GM18519 (cell line): ENCODE data around the gene VNN1.
"Not testable (repeated sequence)": the region's sequence is repeated elsewhere in the genome, so short reads cannot be mapped to it uniquely, and the experiment has no call there.

Source experiments
- ATAC-seq: cut with Tn5 transposase; IDR thresholded peaks from one replicate; pipeline ENCODE4 v1.9.1; 2021; ENCODE audit warnings: mild to moderate bottlenecking, moderate library complexity; ENCODE audit not compliant: unreplicated experiment, low FRiP score

Gene VNN1

GRCh38 chr6:132675002-132675401, 38.9 kb downstream of the VNN1 start:
- no peak for ATAC-seq

- ATAC-seq = no peak
Observed at GRCh38 chr6:132673376-132674094, 40.3 kb downstream of the VNN1 start.

- ATAC-seq = no peak
Observed at GRCh38 chr6:132671295-132671694, 42.6 kb downstream of the VNN1 start.

- ATAC-seq = peak; percentile 65
Observed at GRCh38 chr6:132669690-132670291, 44.1 kb downstream of the VNN1 start.

- no peak for ATAC-seq
Observed at GRCh38 chr6:132666118-132666517, 47.7 kb downstream of the VNN1 start.

GRCh38 chr6:132664309-132665034, 49.4 kb downstream of the VNN1 start:
- no peak for ATAC-seq

- ATAC-seq = no peak
Observed at GRCh38 chr6:132663661-132664060, 50.2 kb downstream of the VNN1 start.

GRCh38 chr6:132661906-132662305, 51.9 kb downstream of the VNN1 start:
- ATAC-seq = no peak

GRCh38 chr6:132659082-132659481, 54.8 kb downstream of the VNN1 start, which contains the start of gene TAAR1:
Gene TAAR1 (minus strand): TSS chr6:132659182. CDS start chr6:132646003, 13,179 bp downstream.
- ATAC-seq = no peak

- no peak for ATAC-seq
Observed at GRCh38 chr6:132651062-132651461, 62.8 kb downstream of the VNN1 start.

- ATAC-seq = no peak
Observed at GRCh38 chr6:132650429-132650828, 63.4 kb downstream of the VNN1 start.

GRCh38 chr6:132648828-132649227, 65.0 kb downstream of the VNN1 start:
- no peak for ATAC-seq

GRCh38 chr6:132648356-132648755, 65.5 kb downstream of the VNN1 start:
- peak; percentile 63 for ATAC-seq

- ATAC-seq = no peak
Observed at GRCh38 chr6:132643547-132643946, 70.3 kb downstream of the VNN1 start.

- ATAC-seq = not testable (repeated sequence)
Observed at GRCh38 chr6:132637135-132637534, 76.7 kb downstream of the VNN1 start.

- ATAC-seq = not testable (repeated sequence)
Observed at GRCh38 chr6:132635906-132636305, 77.9 kb downstream of the VNN1 start.

GRCh38 chr6:132635288-132635687, 78.6 kb downstream of the VNN1 start:
- ATAC-seq = not testable (repeated sequence)

- no peak for ATAC-seq
Observed at GRCh38 chr6:132634796-132635195, 79.1 kb downstream of the VNN1 start.

- ATAC-seq = no peak
Observed at GRCh38 chr6:132633362-132633761, 80.5 kb downstream of the VNN1 start.
